Tibial nerve (tissue), 4 donors: ENCODE results near the gene SLC35A4. TPM values are rescaled to one million over a fixed set of nuclear protein-coding genes. Genes with fewer than 3 reads are reported as not detected.

Experiments
- DNase-seq, 2 donors: peaks; one replicate each; pipeline ENCODE4 v3.0.0-alpha.2; 2019; ENCODE audit warnings: low spot score in 2 of 2
- H3K27ac ChIP-seq, 4 donors: fragments of 200-600 bp; sonication (generic) in 3 of 4; one replicate each; pipeline ENCODE4 v1.5.1; 2017 to 2019; ENCODE audit warnings: mild to moderate bottlenecking in 1 of 4
- H3K27me3 ChIP-seq, 2 donors: fragments of 200-600 bp; sonication (generic) in 1 of 2; one replicate each; pipeline versions ENCODE4 v1.5.1 to v1.6.0; 2017 to 2019
- H3K36me3 ChIP-seq, 3 donors: fragments of 200-600 bp; sonication (generic); one replicate each; pipeline ENCODE4 v1.5.1; 2018 to 2019
- H3K4me1 ChIP-seq, 4 donors: fragments of 200-600 bp; sonication (generic) in 3 of 4; one replicate each; pipeline ENCODE4 v1.5.1; 2017 to 2019
- H3K4me3 ChIP-seq, 4 donors: fragments of 200-600 bp; sonication (generic) in 3 of 4; one replicate each; pipeline ENCODE4 v1.5.1; 2017 to 2019; ENCODE audit warnings: mild to moderate bottlenecking in 1 of 4, moderate library complexity in 1 of 4
- H3K9me3 ChIP-seq, 4 donors: fragments of 200-600 bp; sonication (generic) in 3 of 4; one replicate each; pipeline ENCODE4 v1.5.1; 2017 to 2019
- CTCF ChIP-seq, 5 experiments: fragments of 200-600 bp in 3 of 5; fragments of 450-650 bp in 2 of 5; sonication (generic) in 3 of 5; IDR thresholded peaks; one replicate each; pipeline ENCODE4 v1.5.1; 2016 to 2019; ENCODE audit warnings: antibody characterized with exemption in 5 of 5, mild to moderate bottlenecking in 3 of 5, moderate library complexity in 2 of 5
- EP300 ChIP-seq, 2 donors: sonication (generic); formaldehyde crosslinking; IDR thresholded peaks; one replicate each; pipeline ENCODE4 v1.6.1; 2017; ENCODE audit warnings: antibody characterized with exemption in 2 of 2, mild to moderate bottlenecking in 1 of 2
- POLR2A ChIP-seq, 2 donors: fragments of 450-650 bp; IDR thresholded peaks; one replicate each; pipeline ENCODE4 v1.6.1; 2017; ENCODE audit warnings: antibody characterized with exemption in 2 of 2, mild to moderate bottlenecking in 2 of 2, moderate library complexity in 2 of 2
- WGBS, 2 donors: methylation state at CpG; one replicate each; pipeline ENCODE4 v1.1.5; 2018; 5-methylcytosine and 5-hydroxymethylcytosine counted together
- total RNA-seq, 4 donors: library from RNA; depleted of rRNA; stranded (reverse); fragments of >200 nt; gene quantifications; one replicate each; pipeline ENCODE4 v1.1.0, GENCODE V29; 2016

The SLC35A4 gene
- total RNA-seq, 4 donors from 2014 or later: 22.9 to 36.9 (median 26.8) TPM

DNA sequence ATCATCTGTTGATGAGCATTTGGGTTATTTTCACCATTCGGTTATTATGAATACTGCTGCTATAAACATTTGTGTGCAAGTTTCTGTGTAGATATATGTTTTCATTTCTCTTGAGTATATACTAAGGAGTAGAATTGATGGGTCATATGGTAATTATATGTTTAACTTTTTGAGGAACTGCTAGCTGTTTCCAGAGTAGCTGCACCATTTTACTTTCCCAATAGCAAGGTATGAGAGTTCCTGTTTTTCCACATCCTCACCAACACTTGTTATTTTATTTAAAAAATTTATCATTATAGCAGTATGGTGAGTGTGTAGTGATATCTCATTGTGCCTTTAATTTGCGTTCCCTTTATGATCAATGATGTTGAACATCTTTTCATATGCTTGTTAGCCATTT lies 39.1 kb downstream of the SLC35A4 start:
- 92 to 94% methylated on average over 2 of the region's 2 CpGs for WGBS, 2 donors
- Histone ChIP-seq H3K9me3 (no peaks in the 10 kb centered on the region), H3K4me1 (peaks cover 0 to under 1% (median 0%) of the 10 kb centered on the region in 4 donors), H3K27me3 (no peaks in the 10 kb centered on the region), H3K4me3 (no peak overlapping the region), H3K27ac (no peak overlapping the region), H3K36me3 (no peaks in the 10 kb centered on the region)
- TF ChIP-seq POLR2A (IDR thresholded peaks at IDR 0.05) (no peak), CTCF (IDR thresholded peaks at IDR 0.05) (no peak), EP300 (IDR thresholded peaks at IDR 0.05) (no peak)
- no peak for DNase-seq

- Histone ChIP-seq H3K4me3 (no peak overlapping the region), H3K4me1 (peaks cover 0 to 20% (median 5%) of the 10 kb centered on the region in 4 donors), H3K27me3 (no peaks in the 10 kb centered on the region), H3K36me3 (no peaks in the 10 kb centered on the region), H3K9me3 (no peaks in the 10 kb centered on the region), H3K27ac (no peak overlapping the region)
- 69 to 73% methylated on average over 3 of the region's 3 CpGs for WGBS, 2 donors
- TF ChIP-seq CTCF (IDR thresholded peaks at IDR 0.05): no peak
- no peak for TF ChIP-seq POLR2A (IDR thresholded peaks at IDR 0.05)
- TF ChIP-seq EP300 (IDR thresholded peaks at IDR 0.05): no peak
- DNase-seq: no peak
Observed at GRCh38 chr5:140605879-140606278, 41.3 kb downstream of the SLC35A4 start.

- WGBS, 2 donors: 82 to 87% methylated on average over 2 of the region's 2 CpGs
- TF ChIP-seq POLR2A (IDR thresholded peaks at IDR 0.05): no peak
- TF ChIP-seq CTCF (IDR thresholded peaks at IDR 0.05): no peak
- TF ChIP-seq EP300 (IDR thresholded peaks at IDR 0.05): no peak
Observed at GRCh38 chr5:140607031-140607430, 42.4 kb downstream of the SLC35A4 start.

DNA sequence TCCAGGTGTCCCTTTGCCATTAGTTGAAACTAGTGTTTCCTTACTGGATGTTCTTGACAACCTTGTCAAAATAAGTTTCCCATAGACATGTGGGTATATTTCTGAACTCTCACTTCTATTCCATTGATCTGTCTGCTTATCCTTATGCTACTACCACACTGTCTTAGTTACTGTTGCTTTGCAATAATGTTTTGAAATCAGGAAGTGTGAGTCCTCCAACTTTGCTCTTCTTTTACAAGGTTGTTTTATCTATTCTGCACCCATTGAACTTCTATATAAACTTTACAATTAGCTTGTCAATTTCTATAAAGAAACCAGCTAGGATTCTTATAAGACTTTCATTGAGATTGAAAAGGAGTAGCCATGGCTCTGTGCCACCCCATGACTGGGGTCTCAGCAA lies 44.1 kb downstream of the SLC35A4 start:
- TF ChIP-seq EP300 (IDR thresholded peaks at IDR 0.05) (no peak), POLR2A (IDR thresholded peaks at IDR 0.05) (no peak), CTCF (IDR thresholded peaks at IDR 0.05) (no peak)
- Histone ChIP-seq H3K4me1 (peaks cover 0 to 23% (median 7%) of the 10 kb centered on the region in 4 donors), H3K36me3 (no peaks in the 10 kb centered on the region), H3K4me3 (no peak overlapping the region), H3K9me3 (no peaks in the 10 kb centered on the region), H3K27ac (peak overlapping the region in 2 of 4 donors; percentile 50 to 71), H3K27me3 (no peaks in the 10 kb centered on the region)
- no peak for DNase-seq

More at GRCh38 chr5:140607031-140607430, 42.4 kb downstream of the SLC35A4 start:
- no peak overlapping the region for H3K27ac ChIP-seq
- peaks cover 0 to 23% (median 7%) of the 10 kb centered on the region in 4 donors for H3K4me1 ChIP-seq
- no peaks in the 10 kb centered on the region for H3K36me3 ChIP-seq
- no peaks in the 10 kb centered on the region for H3K27me3 ChIP-seq
- H3K9me3 ChIP-seq: no peaks in the 10 kb centered on the region
- DNase-seq: no peak
- no peak overlapping the region for H3K4me3 ChIP-seq

- H3K36me3 ChIP-seq: no peaks in the 10 kb centered on the region
- no peak overlapping the region for H3K4me3 ChIP-seq
- H3K27me3 ChIP-seq: no peaks in the 10 kb centered on the region
- peak in 1 of 2 donors; percentile 67 for TF ChIP-seq EP300 (IDR thresholded peaks at IDR 0.05)
- TF ChIP-seq CTCF (IDR thresholded peaks at IDR 0.05): no peak
- no peak for TF ChIP-seq POLR2A (IDR thresholded peaks at IDR 0.05)
- WGBS, 2 donors: 53 to 66% methylated on average over 4 of the region's 4 CpGs
- peaks cover 0 to 23% (median 7%) of the 10 kb centered on the region in 4 donors for H3K4me1 ChIP-seq
- DNase-seq: peak in 1 of 2 donors; percentile 29
- H3K9me3 ChIP-seq: no peaks in the 10 kb centered on the region
- H3K27ac ChIP-seq: peak overlapping the region in 3 of 4 donors; percentile 36 to 71 (median 50)
Observed at GRCh38 chr5:140609126-140609525, 44.5 kb downstream of the SLC35A4 start.
